Measurements from ENCODE around the gene TANC1.

GRCh38 chr2:159118859-159119500, 150.5 kb downstream of the TANC1 start:
- TF ChIP-seq RFX5 (IDR thresholded peaks at IDR 0.05; ENCODE audit: low read depth, low read length), result no peak
- no peak for TF ChIP-seq MAZ (IDR thresholded peaks at IDR 0.05; ENCODE audit: borderline replicate concordance, low read depth, low read length)
- no peak for TF ChIP-seq SMC3 (IDR thresholded peaks at IDR 0.05; ENCODE audit: low read depth, low read length)

Measured in IMR-90 (cell line).